Gastrocnemius medialis (tissue), 4 donors: ENCODE results near the gene TSPAN5. TPM values are rescaled to one million over a fixed set of nuclear protein-coding genes. Genes with fewer than 3 reads are reported as not detected.

Experiments
- ATAC-seq, 2 donors: fragments of 150-250 bp; one replicate each; pipeline ENCODE4 v1.9.1; 2016
- DNase-seq, 2 donors: peaks; one replicate each; pipeline ENCODE4 v3.0.0-alpha.2; 2019
- H3K27ac ChIP-seq, 4 donors: fragments of 200-600 bp; sonication (generic); 1 replicate in 1 of 4; 2 replicates in 3 of 4; pipeline ENCODE4 v1.5.1; 2016 to 2018; ENCODE audit warnings: mild to moderate bottlenecking in 2 of 4, moderate library complexity in 1 of 4
- H3K27me3 ChIP-seq, 3 donors: fragments of 200-600 bp; sonication (generic) in 2 of 3; 1 replicate in 1 of 3; 2 replicates in 2 of 3; pipeline versions ENCODE4 v1.5.1 to v1.6.0; 2016 to 2019; ENCODE audit warnings: mild to moderate bottlenecking in 1 of 3, moderate library complexity in 1 of 3
- H3K36me3 ChIP-seq, 2 donors: fragments of 200-600 bp; sonication (generic) in 1 of 2; one replicate each; pipeline ENCODE4 v1.5.1; 2017 to 2018
- H3K4me1 ChIP-seq, 2 donors: fragments of 200-600 bp; sonication (generic) in 1 of 2; one replicate each; pipeline ENCODE4 v1.5.1; 2016 to 2017; ENCODE audit warnings: mild to moderate bottlenecking in 2 of 2
- H3K4me3 ChIP-seq, 4 donors: fragments of 200-600 bp; sonication (generic) in 3 of 4; 1 replicate in 1 of 4; 2 replicates in 3 of 4; pipeline ENCODE4 v1.5.1; 2016 to 2019; ENCODE audit warnings: mild to moderate bottlenecking in 2 of 4
- H3K9me3 ChIP-seq, 3 donors: fragments of 200-600 bp; sonication (generic) in 2 of 3; 1 replicate in 1 of 3; 2 replicates in 2 of 3; pipeline ENCODE4 v1.5.1; 2016 to 2019
- CTCF ChIP-seq, 5 experiments: fragments of 450-650 bp in 3 of 5; fragments of 200-600 bp in 2 of 5; sonication (generic) in 2 of 5; IDR thresholded peaks in 4 of 5; conservative IDR thresholded peaks in 1 of 5; 1 replicate in 4 of 5; 2 replicates in 1 of 5; pipeline ENCODE4 v1.5.1; 2016 to 2019; ENCODE audit warnings: antibody characterized with exemption in 5 of 5, mild to moderate bottlenecking in 3 of 5, moderate library complexity in 3 of 5
- POLR2A ChIP-seq, 2 donors: fragments of 450-650 bp; IDR thresholded peaks; one replicate each; pipeline ENCODE4 v1.6.1; 2017; ENCODE audit warnings: antibody characterized with exemption in 2 of 2, mild to moderate bottlenecking in 2 of 2, moderate library complexity in 2 of 2
- in situ Hi-C, 4 donors: fragments of 200-750 bp; cut with MboI; loops; one replicate each; pipeline versions ENCODE4 v1.15.0 to v1.8.0; 2017; ENCODE audit warnings: low sequenced_read_pairs in 4 of 4
- intact Hi-C: fragments of 100-400 bp; cut with DNase I; formaldehyde crosslinking; loops from one replicate; pipeline ENCODE4 v1.15.1; 2023; ENCODE audit warnings: low total_unique reads
- total RNA-seq, 4 donors: library from RNA; depleted of rRNA; stranded (reverse); fragments of >200 nt; gene quantifications; one replicate each; pipeline versions ENCODE4 v1.1.0 to v1.2.3, GENCODE V29; 2016

The TSPAN5 gene
- total RNA-seq, 4 donors from 2014 or later: 0.55 to 18.7 (median 0.79) TPM

- ATAC-seq: no peak
- no peaks in the 10 kb centered on the region for H3K9me3 ChIP-seq
- no peak overlapping the region for H3K4me3 ChIP-seq
- H3K4me1 ChIP-seq: no peaks in the 10 kb centered on the region
- TF ChIP-seq POLR2A (IDR thresholded peaks at IDR 0.05) (no peak), CTCF (IDR thresholded peaks at IDR 0.05 in 4 of 5, conservative IDR thresholded peaks at IDR 0.05 in 1 of 5) (no peak)
- in situ Hi-C loops: no loop called here
- H3K36me3 ChIP-seq: no peaks in the 10 kb centered on the region
- no peak for DNase-seq
- intact Hi-C loops: no loop called here
- no peak overlapping the region for H3K27ac ChIP-seq
- no peaks in the 10 kb centered on the region for H3K27me3 ChIP-seq
These were observed 99.8 kb downstream of the TSPAN5 start for GRCh38 chr4:98558471-98559169.

GRCh38 chr4:98557194-98557892 is 101.1 kb downstream of the TSPAN5 start:
- no peaks in the 10 kb centered on the region for H3K4me1 ChIP-seq
- ATAC-seq: no peak
- H3K27me3 ChIP-seq: no peaks in the 10 kb centered on the region
- H3K27ac ChIP-seq: no peak overlapping the region
- DNase-seq: no peak
- TF ChIP-seq CTCF (IDR thresholded peaks at IDR 0.05 in 4 of 5, conservative IDR thresholded peaks at IDR 0.05 in 1 of 5): no peak
- TF ChIP-seq POLR2A (IDR thresholded peaks at IDR 0.05): no peak
- H3K36me3 ChIP-seq: no peaks in the 10 kb centered on the region
- no peaks in the 10 kb centered on the region for H3K9me3 ChIP-seq
- H3K4me3 ChIP-seq: no peak overlapping the region
- in situ Hi-C loops: no loop called here
- intact Hi-C loops: no loop called here

GRCh38 chr4:98556451-98556850 is 102.0 kb downstream of the TSPAN5 start:
- no peak for DNase-seq
- H3K4me3 ChIP-seq: no peak overlapping the region
- in situ Hi-C loops (no loop called here), intact Hi-C loops (no loop called here)
- H3K27me3 ChIP-seq: no peaks in the 10 kb centered on the region
- no peaks in the 10 kb centered on the region for H3K36me3 ChIP-seq
- no peaks in the 10 kb centered on the region for H3K4me1 ChIP-seq
- no peaks in the 10 kb centered on the region for H3K9me3 ChIP-seq
- TF ChIP-seq POLR2A (IDR thresholded peaks at IDR 0.05) (no peak), CTCF (IDR thresholded peaks at IDR 0.05 in 4 of 5, conservative IDR thresholded peaks at IDR 0.05 in 1 of 5) (no peak)
- no peak overlapping the region for H3K27ac ChIP-seq
- no peak for ATAC-seq

- H3K9me3 ChIP-seq: no peaks in the 10 kb centered on the region
- H3K36me3 ChIP-seq: no peaks in the 10 kb centered on the region
- H3K27ac ChIP-seq: no peak overlapping the region
- in situ Hi-C loops: no loop called here
- no peaks in the 10 kb centered on the region for H3K4me1 ChIP-seq
- no peak for TF ChIP-seq POLR2A (IDR thresholded peaks at IDR 0.05)
- no peak for TF ChIP-seq CTCF (IDR thresholded peaks at IDR 0.05 in 4 of 5, conservative IDR thresholded peaks at IDR 0.05 in 1 of 5)
- no peak overlapping the region for H3K4me3 ChIP-seq
- DNase-seq (no peak), ATAC-seq (no peak)
- intact Hi-C loops: no loop called here
- H3K27me3 ChIP-seq: no peaks in the 10 kb centered on the region
These were observed 102.5 kb downstream of the TSPAN5 start for GRCh38 chr4:98555798-98556445.
